HG02885 (cell line): Measurements from ENCODE around the gene GHRH.

ENCODE experiments used
- ATAC-seq: cut with Tn5 transposase; IDR thresholded peaks from one replicate; pipeline ENCODE4 v1.9.1; 2021; ENCODE audit warnings: mild to moderate bottlenecking; ENCODE audit not compliant: unreplicated experiment, poor library complexity

The GHRH gene

GRCh38 chr20:37219751-37220668, 41.6 kb downstream of the GHRH start:
- no peak for ATAC-seq

GRCh38 chr20:37218976-37219375, 42.6 kb downstream of the GHRH start:
- no peak for ATAC-seq

- no peak for ATAC-seq
Observed at GRCh38 chr20:37218441-37218840, 43.2 kb downstream of the GHRH start.

- ATAC-seq: no peak
Observed at GRCh38 chr20:37209661-37210314, 51.8 kb downstream of the GHRH start.

GRCh38 chr20:37209193-37209592, 52.4 kb downstream of the GHRH start:
- ATAC-seq: no peak

DNA sequence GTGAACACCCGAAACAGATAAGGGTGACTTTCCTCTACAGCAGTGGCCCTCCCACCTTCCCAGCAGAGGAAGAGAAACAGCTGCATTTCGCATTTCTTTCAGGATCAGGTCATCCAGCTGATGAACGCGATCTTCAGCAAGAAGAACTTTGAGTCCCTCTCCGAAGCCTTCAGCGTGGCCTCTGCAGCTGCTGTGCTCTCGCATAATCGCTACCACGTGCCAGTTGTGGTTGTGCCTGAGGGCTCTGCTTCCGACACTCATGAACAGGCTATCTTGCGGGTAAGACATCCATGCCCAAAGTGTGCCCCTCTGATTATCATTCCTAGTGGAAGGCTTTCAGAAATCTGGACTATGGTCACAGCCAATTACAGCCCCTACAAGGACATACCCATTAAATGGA, 54.4 kb downstream of the GHRH start:
- ATAC-seq: no peak

DNA sequence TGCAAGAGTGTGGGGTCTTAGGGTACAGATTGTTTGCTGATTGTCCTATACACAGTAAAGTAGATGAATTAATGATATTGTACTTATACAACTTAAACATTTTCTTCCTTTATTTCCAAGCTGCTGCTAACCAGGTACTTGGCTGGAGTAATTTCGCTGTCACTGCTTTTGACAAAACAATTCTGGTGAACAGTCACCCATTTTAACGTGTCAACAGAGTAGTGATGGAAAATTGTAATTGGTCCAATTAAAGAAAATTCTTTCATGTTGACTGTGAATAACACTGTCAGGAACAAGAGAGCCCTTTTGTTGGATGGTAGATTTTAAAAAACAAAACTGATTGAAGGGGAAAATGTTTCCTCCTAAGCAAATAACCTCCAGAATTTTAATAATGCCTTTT, 55.8 kb downstream of the GHRH start:
- ATAC-seq: no peak

- no peak for ATAC-seq
Observed at GRCh38 chr20:37205130-37205529, 56.5 kb downstream of the GHRH start.

DNA sequence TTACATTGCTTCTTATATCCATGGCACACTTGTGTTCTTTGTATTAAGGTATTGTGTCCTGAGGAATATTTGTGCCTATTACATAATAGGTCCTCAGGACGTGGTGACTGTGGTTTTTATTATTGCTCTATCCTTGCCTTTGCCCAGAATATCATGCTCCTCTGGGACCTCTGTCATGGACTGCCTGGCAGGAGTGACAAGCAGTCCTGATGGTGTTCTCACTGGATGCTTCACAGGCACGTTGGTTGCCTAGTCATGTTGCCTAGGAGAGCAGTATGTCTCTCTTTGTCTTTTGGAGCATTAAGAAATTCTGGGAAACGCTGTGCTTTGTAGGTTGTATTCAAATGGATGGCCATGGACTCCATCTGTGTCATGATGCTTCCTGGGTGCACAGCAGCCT, 57.6 kb downstream of the GHRH start:
- no peak for ATAC-seq

- ATAC-seq: no peak
Observed at GRCh38 chr20:37202267-37202943, 59.2 kb downstream of the GHRH start.

DNA sequence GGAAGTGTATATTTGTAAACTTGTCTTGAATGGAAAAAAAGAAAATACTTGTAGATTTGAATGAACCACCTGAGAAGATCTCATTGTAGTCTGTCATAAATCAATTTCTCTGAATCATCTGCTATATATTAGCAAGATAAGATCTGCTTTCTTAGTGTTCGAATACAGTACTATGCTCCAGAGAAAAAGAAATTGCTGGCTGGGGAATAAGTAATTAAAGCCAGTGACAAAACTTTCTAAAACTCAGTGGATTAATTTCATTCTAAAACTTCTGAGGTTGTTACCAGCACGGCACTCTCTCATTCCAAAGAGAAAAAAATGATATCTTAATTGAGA, 59.8 kb downstream of the GHRH start:
- no peak for ATAC-seq
